ENCODE data around the gene SUSD2.
"Not testable (repeated sequence)": the region's sequence is repeated elsewhere in the genome, so short reads cannot be mapped to it uniquely, and the experiment has no call there.

The SUSD2 gene

DNA sequence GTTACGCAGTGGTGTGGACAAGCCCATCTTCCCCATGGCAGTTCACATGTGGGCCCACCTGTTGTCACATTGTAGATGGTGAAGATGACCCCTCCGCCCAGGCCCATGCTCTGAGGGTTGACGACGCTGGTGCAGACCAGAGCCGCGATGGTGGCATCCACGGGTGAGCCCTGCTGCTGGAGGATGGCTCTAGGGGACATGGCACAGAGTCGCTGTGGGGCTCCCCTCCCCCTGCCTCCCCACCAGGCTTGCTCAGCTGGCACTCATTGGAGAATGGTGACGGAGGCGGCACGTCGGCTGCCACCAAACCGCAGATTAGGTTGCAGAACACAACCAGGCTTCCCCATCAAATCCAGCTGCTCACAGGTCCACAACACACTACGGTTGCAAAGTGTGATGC, 52.5 kb downstream of the SUSD2 start:
- CTCF ChIA-PET = interaction anchor here (1.2 to 1.6 kb wide), 2 partner anchors 44 to 45 kb away, joined by 3 read pairs; no protein-coding TSS in a partner anchor

DNA sequence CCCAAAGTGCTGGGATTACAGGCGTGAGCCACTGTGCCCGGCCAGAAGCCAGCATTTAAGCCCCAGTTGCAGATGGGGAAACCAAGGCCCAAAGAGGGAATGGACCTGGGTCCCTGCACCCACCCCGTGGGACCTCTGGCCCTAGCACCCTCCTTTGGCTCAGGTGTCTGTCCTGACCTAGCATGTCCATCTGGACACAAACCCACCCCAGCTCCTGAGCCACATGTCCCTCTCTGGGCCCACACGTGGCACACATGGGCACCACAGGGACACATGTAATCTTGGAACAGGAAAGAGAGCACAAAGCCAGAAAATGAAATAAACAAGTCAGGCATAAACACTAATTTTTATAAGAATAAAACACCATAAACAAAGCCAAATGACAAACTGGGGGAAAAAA, 54.0 kb downstream of the SUSD2 start:
- TF ChIP-seq, protein P1, sequence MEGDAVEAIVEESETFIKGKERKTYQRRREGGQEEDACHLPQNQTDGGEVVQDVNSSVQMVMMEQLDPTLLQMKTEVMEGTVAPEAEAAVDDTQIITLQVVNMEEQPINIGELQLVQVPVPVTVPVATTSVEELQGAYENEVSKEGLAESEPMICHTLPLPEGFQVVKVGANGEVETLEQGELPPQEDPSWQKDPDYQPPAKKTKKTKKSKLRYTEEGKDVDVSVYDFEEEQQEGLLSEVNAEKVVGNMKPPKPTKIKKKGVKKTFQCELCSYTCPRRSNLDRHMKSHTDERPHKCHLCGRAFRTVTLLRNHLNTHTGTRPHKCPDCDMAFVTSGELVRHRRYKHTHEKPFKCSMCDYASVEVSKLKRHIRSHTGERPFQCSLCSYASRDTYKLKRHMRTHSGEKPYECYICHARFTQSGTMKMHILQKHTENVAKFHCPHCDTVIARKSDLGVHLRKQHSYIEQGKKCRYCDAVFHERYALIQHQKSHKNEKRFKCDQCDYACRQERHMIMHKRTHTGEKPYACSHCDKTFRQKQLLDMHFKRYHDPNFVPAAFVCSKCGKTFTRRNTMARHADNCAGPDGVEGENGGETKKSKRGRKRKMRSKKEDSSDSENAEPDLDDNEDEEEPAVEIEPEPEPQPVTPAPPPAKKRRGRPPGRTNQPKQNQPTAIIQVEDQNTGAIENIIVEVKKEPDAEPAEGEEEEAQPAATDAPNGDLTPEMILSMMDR (IDR thresholded peaks at IDR 0.05; ENCODE audit: insufficient read depth, low read length, missing control alignments) = no peak
- no peak for DNase-seq (ENCODE audit: low read depth, low spot score)
- H3K4me3 ChIP-seq (ENCODE audit: low read depth, low read length) = no peak overlapping the region
- POLR2A ChIA-PET = no interaction called here
- CTCF ChIA-PET = interaction anchor here (0.7 to 1.5 kb wide), 2 partner anchors 12 to 46 kb away, joined by 4 read pairs; no protein-coding TSS in a partner anchor

More for the DNA sequence above, 52.5 kb downstream of the SUSD2 start:
- POLR2A ChIA-PET = no interaction called here
- no peak overlapping the region for H3K4me3 ChIP-seq (ENCODE audit: low read depth, low read length)
- TF ChIP-seq, protein P1 (IDR thresholded peaks at IDR 0.05; ENCODE audit: insufficient read depth, low read length, missing control alignments) = no peak
- DNase-seq (ENCODE audit: low read depth, low spot score) = no peak

DNA sequence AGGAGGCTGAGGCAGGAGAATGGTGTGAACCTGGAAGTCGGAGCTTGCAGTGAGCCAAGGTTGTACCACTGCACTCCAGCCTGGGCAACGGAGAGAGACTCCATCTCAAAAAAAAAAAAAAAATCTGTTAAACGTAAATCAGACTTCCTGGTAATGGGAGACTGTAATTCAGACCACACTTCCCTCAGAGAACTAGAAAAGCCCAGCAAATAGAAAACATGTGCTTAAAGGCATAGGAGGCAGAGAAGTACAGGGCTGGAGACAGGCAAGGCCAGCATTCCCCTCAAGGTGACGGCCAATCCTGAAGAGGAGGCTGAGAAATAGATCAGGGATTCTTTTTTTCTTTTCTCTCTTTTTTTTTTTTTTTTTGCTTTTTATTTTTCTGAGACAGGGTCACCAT, 55.4 kb downstream of the SUSD2 start:
- H3K4me3 ChIP-seq (ENCODE audit: low read depth, low read length) = no peak overlapping the region
- TF ChIP-seq, protein P1 (IDR thresholded peaks at IDR 0.05; ENCODE audit: insufficient read depth, low read length, missing control alignments) = no peak
- no peak for DNase-seq (ENCODE audit: low read depth, low spot score)
- ChIA-PET POLR2A (no interaction called here), CTCF (interaction anchor here (1.4 kb wide), 1 partner anchor 46 kb away, joined by 3 read pairs; no protein-coding TSS in a partner anchor)

DNA sequence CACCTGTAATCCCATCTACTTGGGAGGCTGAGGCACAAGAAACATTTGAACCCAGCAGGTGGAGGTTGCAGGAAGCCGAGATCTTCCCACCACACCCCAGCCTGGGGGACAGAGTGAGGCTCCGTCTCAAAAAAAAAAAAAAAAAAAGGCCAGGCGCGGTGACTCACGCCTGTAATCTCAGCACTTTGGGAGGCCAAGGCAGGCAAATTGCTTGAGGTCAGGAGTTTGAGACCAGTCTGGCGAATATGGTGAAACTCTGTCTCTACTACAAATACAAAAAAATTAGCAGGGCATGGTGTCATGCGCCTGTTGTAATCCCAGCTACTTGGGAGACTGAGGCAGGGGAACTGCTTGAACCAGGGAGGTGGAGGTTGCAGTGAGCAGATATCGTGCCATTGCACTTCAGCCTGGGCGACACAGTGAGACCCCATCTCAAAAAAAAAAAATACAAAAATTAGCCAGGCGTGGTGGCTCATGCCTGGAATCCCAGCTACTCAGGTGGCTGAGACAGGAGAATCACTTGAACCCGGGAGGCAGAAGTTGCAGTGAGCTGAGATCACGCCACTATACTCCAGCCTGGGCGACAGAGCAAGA, 56.9 kb downstream of the SUSD2 start:
- CTCF ChIA-PET = interaction anchor here (1.4 kb wide), 1 partner anchor 9 kb away, joined by 5 read pairs; no protein-coding TSS in a partner anchor
- DNase-seq (ENCODE audit: low read depth, low spot score); H3K4me3 ChIP-seq (ENCODE audit: low read depth, low read length); POLR2A ChIA-PET: not testable (repeated sequence)

Data from AG04449 (cell line).